Calu3 (cell line): ENCODE measurements around the gene MYO19. TPM values are rescaled to one million over a fixed set of nuclear protein-coding genes. Genes with fewer than 3 reads are reported as not detected.

Experiments used
- BruUV-seq: library from RNA; stranded (reverse); fragments of 400-500 nt; replicated peaks from 2 replicates; lab custom pipeline; 2021; lab: Mats Ljungman, UMichigan
- CTCF ChIA-PET: fragments of 300-600 bp; sonication (Branson Sonifier 250); formaldehyde crosslinking; loops from one replicate; lab custom pipeline; 2022; ENCODE audit warnings: antibody characterized with exemption; lab: Charles Lee
- DNase-seq: peaks from one replicate; pipeline ENCODE4 v3.0.0; 2022
- H3K27ac Mint-ChIP-seq: one replicate; pipeline ENCODE4 v1.8.0; 2022; ENCODE audit warnings: mixed read lengths; ENCODE audit not compliant: unreplicated experiment
- H3K27me3 Mint-ChIP-seq: one replicate; pipeline ENCODE4 v1.8.0; 2022; ENCODE audit warnings: mixed read lengths; ENCODE audit not compliant: unreplicated experiment
- H3K36me3 Mint-ChIP-seq: one replicate; pipeline ENCODE4 v1.8.0; 2022; ENCODE audit warnings: mild to moderate bottlenecking, moderate library complexity, mixed read lengths; ENCODE audit not compliant: insufficient read depth, unreplicated experiment
- H3K4me1 Mint-ChIP-seq: one replicate; pipeline ENCODE4 v1.8.0; 2022; ENCODE audit warnings: mild to moderate bottlenecking, low read depth, mixed read lengths; ENCODE audit not compliant: unreplicated experiment
- H3K4me3 Mint-ChIP-seq: one replicate; pipeline ENCODE4 v1.8.0; 2022; ENCODE audit warnings: mild to moderate bottlenecking, low read depth, moderate library complexity, mixed read lengths; ENCODE audit not compliant: unreplicated experiment
- H3K9me3 Mint-ChIP-seq: one replicate; pipeline ENCODE4 v1.8.0; 2022; ENCODE audit warnings: low read depth, mixed read lengths; ENCODE audit not compliant: unreplicated experiment
- intact Hi-C: fragments of 100-400 bp; cut with micrococcal nuclease; formaldehyde crosslinking; loops from one replicate; pipeline ENCODE4 v1.10.0; 2022; ENCODE audit not compliant: unreplicated experiment
- total RNA-seq: library from RNA; stranded (reverse); gene quantifications from 2 replicates; pipeline ENCODE4 v1.2.3, GENCODE V29; 2022
- TF ChIP-seq, protein P1 (sequence below): fragments of 200-600 bp; IDR thresholded peaks from one replicate; pipeline ENCODE4 v1.8.0; 2022; ENCODE audit warnings: antibody characterized with exemption; ENCODE audit not compliant: unreplicated experiment

Gene MYO19
- total RNA-seq, 1 experiment from 2014 or later, result 156 TPM

DNA sequence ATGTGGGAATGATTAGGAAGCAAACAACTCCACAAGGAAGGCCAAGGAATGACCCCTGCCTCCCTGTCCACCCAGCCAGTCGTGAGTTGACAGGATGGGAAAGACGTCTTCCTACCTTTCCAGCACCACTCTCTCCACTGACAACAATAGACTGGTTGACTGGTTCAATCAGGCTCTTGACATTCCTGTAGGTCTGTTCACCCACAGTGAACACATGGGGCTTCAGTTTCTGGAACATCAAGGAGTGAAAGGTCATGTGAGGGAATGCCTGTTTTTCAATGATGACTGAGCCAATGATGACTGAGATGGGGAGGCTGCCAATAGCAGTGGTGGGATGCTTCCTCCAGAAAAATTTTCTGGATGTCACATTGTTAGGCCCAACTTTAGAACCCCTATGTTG, 9.6 kb downstream of the MYO19 start:
- Mint-ChIP-seq H3K4me3 (no peak overlapping the region), H3K27me3 (no peaks in the 10 kb centered on the region), H3K9me3 (no peaks in the 10 kb centered on the region), H3K27ac (no peak overlapping the region), H3K36me3 (peaks cover 86% of the 10 kb centered on the region), H3K4me1 (peaks cover 15% of the 10 kb centered on the region)
- intact Hi-C loops, result no loop called here
- CTCF ChIA-PET, result interaction anchor here (2.7 kb wide), 1 partner anchor 9 kb away, joined by 16 read pairs; the partner anchor contains the start of genes MYO19 and PIGW
- DNase-seq, result no peak
- BruUV-seq, result no TSS peak
- TF ChIP-seq, protein P1, sequence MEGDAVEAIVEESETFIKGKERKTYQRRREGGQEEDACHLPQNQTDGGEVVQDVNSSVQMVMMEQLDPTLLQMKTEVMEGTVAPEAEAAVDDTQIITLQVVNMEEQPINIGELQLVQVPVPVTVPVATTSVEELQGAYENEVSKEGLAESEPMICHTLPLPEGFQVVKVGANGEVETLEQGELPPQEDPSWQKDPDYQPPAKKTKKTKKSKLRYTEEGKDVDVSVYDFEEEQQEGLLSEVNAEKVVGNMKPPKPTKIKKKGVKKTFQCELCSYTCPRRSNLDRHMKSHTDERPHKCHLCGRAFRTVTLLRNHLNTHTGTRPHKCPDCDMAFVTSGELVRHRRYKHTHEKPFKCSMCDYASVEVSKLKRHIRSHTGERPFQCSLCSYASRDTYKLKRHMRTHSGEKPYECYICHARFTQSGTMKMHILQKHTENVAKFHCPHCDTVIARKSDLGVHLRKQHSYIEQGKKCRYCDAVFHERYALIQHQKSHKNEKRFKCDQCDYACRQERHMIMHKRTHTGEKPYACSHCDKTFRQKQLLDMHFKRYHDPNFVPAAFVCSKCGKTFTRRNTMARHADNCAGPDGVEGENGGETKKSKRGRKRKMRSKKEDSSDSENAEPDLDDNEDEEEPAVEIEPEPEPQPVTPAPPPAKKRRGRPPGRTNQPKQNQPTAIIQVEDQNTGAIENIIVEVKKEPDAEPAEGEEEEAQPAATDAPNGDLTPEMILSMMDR, result no peak

DNA sequence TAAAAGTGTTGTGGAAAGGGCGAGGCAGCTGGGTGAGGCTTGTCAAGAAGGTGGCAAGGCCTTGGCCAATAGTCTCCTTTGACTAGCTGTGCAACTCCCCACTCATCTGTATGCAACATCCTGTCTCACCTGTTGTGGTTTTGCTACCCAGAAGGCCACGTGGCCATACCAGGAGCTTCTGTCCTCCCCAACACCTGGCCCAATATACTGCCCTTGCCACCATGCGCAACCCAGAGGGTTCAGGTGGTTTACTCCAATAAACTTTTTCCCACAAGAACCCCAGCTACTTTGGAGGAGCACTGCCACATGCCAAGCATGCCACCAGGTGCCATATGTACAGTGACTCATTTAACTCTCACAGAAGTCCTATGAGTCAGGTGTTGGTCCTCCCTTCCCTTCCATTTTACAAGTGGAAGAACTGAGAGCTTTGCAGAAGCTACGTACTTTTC, 10.2 kb downstream of the MYO19 start:
- TF ChIP-seq, protein P1, result no peak
- no TSS peak for BruUV-seq
- Mint-ChIP-seq H3K4me3 (no peak overlapping the region), H3K4me1 (peaks cover 15% of the 10 kb centered on the region), H3K27me3 (no peaks in the 10 kb centered on the region), H3K36me3 (peaks cover 80% of the 10 kb centered on the region), H3K9me3 (no peaks in the 10 kb centered on the region), H3K27ac (no peak overlapping the region)
- no peak for DNase-seq
- CTCF ChIA-PET, result interaction anchor here (0.6 to 2.7 kb wide), 3 partner anchors 10 to 388 kb away, joined by 5 to 16 read pairs (median 6); partner anchors contain the start of genes MYO19 and PIGW
- intact Hi-C loops, result no loop called here

DNA sequence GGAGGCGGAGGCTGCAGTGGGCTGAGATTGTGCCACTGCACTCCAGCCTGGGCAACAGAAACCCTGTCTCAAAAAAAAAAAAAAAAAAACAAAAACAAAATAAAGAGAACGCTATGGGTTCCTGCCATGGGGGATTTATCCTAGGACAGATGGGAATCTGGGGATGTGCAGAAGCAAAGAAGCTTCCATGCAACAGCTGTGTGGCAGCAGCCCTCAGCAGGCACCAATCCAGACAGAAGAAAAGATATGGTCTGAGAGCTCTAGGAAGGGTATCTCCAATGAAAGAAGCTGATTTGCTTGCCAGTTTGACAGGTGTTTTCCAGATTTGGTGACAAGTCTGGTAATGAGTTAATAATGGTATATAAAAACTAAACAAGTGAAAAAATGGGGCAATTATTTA, 11.6 kb downstream of the MYO19 start:
- BruUV-seq, result no TSS peak
- no peaks in the 10 kb centered on the region for H3K27me3 Mint-ChIP-seq
- H3K27ac Mint-ChIP-seq, result no peak overlapping the region
- peaks cover 15% of the 10 kb centered on the region for H3K4me1 Mint-ChIP-seq
- CTCF ChIA-PET, result interaction anchor here (0.7 to 2.7 kb wide), 3 partner anchors 11 to 130 kb away, joined by 5 to 16 read pairs (median 5); partner anchors contain the start of genes MYO19 and PIGW
- intact Hi-C loops, result no loop called here
- TF ChIP-seq, protein P1, result no peak
- no peaks in the 10 kb centered on the region for H3K9me3 Mint-ChIP-seq
- no peak for DNase-seq
- peaks cover 70% of the 10 kb centered on the region for H3K36me3 Mint-ChIP-seq
- H3K4me3 Mint-ChIP-seq, result no peak overlapping the region

DNA sequence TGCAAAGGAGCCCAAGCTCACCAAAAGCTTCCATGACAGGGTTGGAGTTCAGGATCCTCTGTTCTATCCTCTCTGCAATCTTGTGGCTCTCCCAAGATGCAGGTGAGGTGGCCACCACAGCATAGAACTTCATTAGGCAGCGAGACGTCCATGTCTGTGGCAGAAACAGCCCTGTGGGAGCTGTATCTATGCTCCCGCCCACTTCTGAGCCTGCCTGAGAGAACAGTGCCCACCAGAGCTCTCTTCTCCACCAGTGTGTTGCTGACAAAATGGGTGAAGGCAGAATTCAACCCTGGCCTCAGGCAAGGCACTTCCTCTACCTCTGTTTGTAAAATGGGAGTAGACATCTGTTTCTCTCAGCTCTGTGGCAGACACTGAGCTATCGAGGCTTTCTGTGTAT, 18.8 kb downstream of the MYO19 start:
- DNase-seq, result no peak
- TF ChIP-seq, protein P1, result no peak
- CTCF ChIA-PET, result no interaction called here
- H3K36me3 Mint-ChIP-seq, result peaks cover 23% of the 10 kb centered on the region
- H3K4me3 Mint-ChIP-seq, result no peak overlapping the region
- BruUV-seq, result no TSS peak
- no peaks in the 10 kb centered on the region for H3K4me1 Mint-ChIP-seq
- H3K27ac Mint-ChIP-seq, result no peak overlapping the region
- intact Hi-C loops, result no loop called here
- no peaks in the 10 kb centered on the region for H3K27me3 Mint-ChIP-seq
- no peaks in the 10 kb centered on the region for H3K9me3 Mint-ChIP-seq
